Esophagus muscularis mucosa (tissue), 2 donors: Measurements from ENCODE around the gene SLC27A3.

Experiments used
- POLR2A ChIP-seq: fragments of 450-650 bp; IDR thresholded peaks from one replicate; pipeline ENCODE4 v1.6.1; 2017; ENCODE audit warnings: antibody characterized with exemption, moderate library complexity, mild to moderate bottlenecking, low read depth
- POLR2AphosphoS5 ChIP-seq, 2 donors: sonication (generic); formaldehyde crosslinking; IDR thresholded peaks; one replicate each; pipeline ENCODE4 v1.6.1; 2017; ENCODE audit warnings: antibody characterized with exemption in 2 of 2

DNA sequence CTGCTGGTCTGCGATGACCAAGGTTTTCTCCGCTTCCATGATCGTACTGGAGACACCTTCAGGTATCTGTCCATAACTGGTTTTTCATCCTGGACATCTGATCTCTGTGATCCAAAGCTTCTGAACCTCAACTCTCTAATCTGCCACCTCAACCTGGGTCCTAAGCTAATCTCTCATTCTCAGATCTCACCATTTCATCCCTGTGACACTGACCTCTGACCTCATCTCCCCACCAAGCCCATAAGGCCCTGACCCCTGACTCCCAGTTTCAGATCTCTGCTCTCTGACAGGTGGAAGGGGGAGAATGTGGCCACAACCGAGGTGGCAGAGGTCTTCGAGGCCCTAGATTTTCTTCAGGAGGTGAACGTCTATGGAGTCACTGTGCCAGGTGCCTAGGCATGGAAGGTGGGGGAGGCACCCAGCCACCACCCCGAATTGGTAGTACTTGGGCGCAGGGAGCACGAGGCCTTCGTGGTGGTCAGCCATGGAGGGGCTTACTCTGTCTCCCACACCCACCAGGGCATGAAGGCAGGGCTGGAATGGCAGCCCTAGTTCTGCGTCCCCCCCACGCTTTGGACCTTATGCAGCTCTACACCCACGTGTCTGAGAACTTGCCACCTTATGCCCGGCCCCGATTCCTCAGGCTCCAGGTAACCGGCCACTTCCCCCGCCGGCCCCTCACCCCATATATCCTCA lies 3.8 kb downstream of the SLC27A3 start:
- TF ChIP-seq POLR2A (no peak), POLR2AphosphoS5 (IDR thresholded peaks at IDR 0.05) (no peak)
